ENCODE data around the gene MTIF2. TPM values are rescaled to one million over a fixed set of nuclear protein-coding genes. Genes with fewer than 3 reads are reported as not detected.

Gene MTIF2
- total and polyA plus RNA-seq, 2 donors (not counting 3 experiments of a cell fraction or from before 2014, with no cell fraction given): 9.3 to 26.9 TPM

- no TSS peak for BruUV-seq (replicated peaks)
- Histone ChIP-seq H2AFZ (ENCODE audit: low read depth, low read length) (no peak overlapping the region), H3K27ac (ENCODE audit: insufficient read depth, low read depth, low read length) (no peak overlapping the region), H3K4me2 (ENCODE audit: insufficient read depth, low read length) (no peak overlapping the region), H3K9ac (replicated peaks; ENCODE audit: extremely low read depth, insufficient read depth, low read length) (no peak overlapping the region), H3K9me3 (replicated peaks; ENCODE audit: control insufficient read depth, insufficient read depth, low read length) (no peaks in the 10 kb centered on the region), H3K27me3 (ENCODE audit: control insufficient read depth in 2 of 2, insufficient read depth in 2 of 2, low read length in 2 of 2) (no peaks in the 10 kb centered on the region), H4K20me1 (replicated peaks; ENCODE audit: control insufficient read depth, extremely low read depth, insufficient read depth, low read length) (no peaks in the 10 kb centered on the region), H3K79me2 (ENCODE audit: control insufficient read depth, insufficient read depth, low read length) (no peaks in the 10 kb centered on the region), H3K36me3 (ENCODE audit: control insufficient read depth in 2 of 2, extremely low read depth in 1 of 2, insufficient read depth in 2 of 2, low read length in 2 of 2) (no peaks in the 10 kb centered on the region), H3K9me1 (replicated peaks; ENCODE audit: control insufficient read depth, extremely low read depth, insufficient read depth, low read length) (no peaks in the 10 kb centered on the region), H3K4me3 (replicated peaks in 1 of 3; ENCODE audit: insufficient read depth in 1 of 3, low read depth in 1 of 3, low read length in 3 of 3) (no peak overlapping the region), H3K4me1 (ENCODE audit: control insufficient read depth, extremely low read depth, insufficient read depth, low read length) (peaks cover 14% of the 10 kb centered on the region)
- intact Hi-C loops (cut with micrococcal nuclease) (no loop called here), dilution Hi-C loops (cut with MboI; ENCODE audit: extremely low pct_ligation_motif_present, low sequenced_read_pairs) (no loop called here)
- CTCF ChIA-PET: interaction anchor here (0.8 to 1.6 kb wide), 4 partner anchors 8 to 1117 kb away, joined by 3 to 5 read pairs (median 4); partner anchors contain the start of genes CLHC1 and RPS27A
- no peak for TF ChIP-seq POLR2AphosphoS5 (IDR thresholded peaks at IDR 0.05; ENCODE audit: insufficient read depth, low read depth, low read length)
- no peak for TF ChIP-seq GATA2 (IDR thresholded peaks at IDR 0.05; ENCODE audit: insufficient read depth, insufficient read length, low read depth, low read length)
- TF ChIP-seq FOS (IDR thresholded peaks at IDR 0.05; ENCODE audit: borderline replicate concordance, insufficient read depth, low read length): no peak
- TF ChIP-seq JUN (IDR thresholded peaks at IDR 0.05; ENCODE audit: borderline replicate concordance, insufficient read depth, insufficient read length, low read depth): no peak
- TF ChIP-seq EZH2 (IDR thresholded peaks at IDR 0.05; ENCODE audit: borderline replicate concordance, low read depth, low read length, severe bottlenecking): no peak
- TF ChIP-seq MYC (IDR thresholded peaks at IDR 0.05; ENCODE audit: low read depth, low read length): no peak
- no peak for TF ChIP-seq POLR2A (IDR thresholded peaks at IDR 0.05; ENCODE audit: low read depth, low read length)
- no peak for TF ChIP-seq CTCF (IDR thresholded peaks at IDR 0.05; ENCODE audit: extremely low read depth in 1 of 2, insufficient read depth in 1 of 2, low read depth in 1 of 2, low read length in 2 of 2)
- TF ChIP-seq MAX (IDR thresholded peaks at IDR 0.05; ENCODE audit: insufficient read depth, insufficient read length): no peak
- FAIRE-seq (no peak), DNase-seq (ENCODE audit: low read depth, low spot score) (no peak)
- POLR2A ChIA-PET: interaction anchor here (0.9 to 1.3 kb wide), 2 partner anchors 8 to 13 kb away, joined by 3 to 5 read pairs; partner anchors contain the start of genes CLHC1 and RPS27A
Measured at GRCh38 chr2:55224761-55225261, 44.2 kb downstream of the MTIF2 start.
